Hematopoietic multipotent progenitor cell treated with erythropoietin and hydrocortisone succinate and interleukin-3 and kit ligand, for 17 days (in vitro differentiated cells): ENCODE data around the gene SORBS1.

Experiments
- DNase-seq: peaks from one replicate; pipeline ENCODE4 v3.0.0-alpha.2; 2015; ENCODE audit warnings: low spot score

Gene SORBS1

GRCh38 chr10:95561177-95561863, at the start of gene SORBS1:
Gene SORBS1, minus strand, starts transcription at chr10:95561371. Its CDS starts 120,236 bp downstream, at chr10:95441135.
- peak; percentile 96 for DNase-seq

GRCh38 chr10:95610727-95611126, 49.6 kb upstream of the SORBS1 start:
- no peak for DNase-seq

DNA sequence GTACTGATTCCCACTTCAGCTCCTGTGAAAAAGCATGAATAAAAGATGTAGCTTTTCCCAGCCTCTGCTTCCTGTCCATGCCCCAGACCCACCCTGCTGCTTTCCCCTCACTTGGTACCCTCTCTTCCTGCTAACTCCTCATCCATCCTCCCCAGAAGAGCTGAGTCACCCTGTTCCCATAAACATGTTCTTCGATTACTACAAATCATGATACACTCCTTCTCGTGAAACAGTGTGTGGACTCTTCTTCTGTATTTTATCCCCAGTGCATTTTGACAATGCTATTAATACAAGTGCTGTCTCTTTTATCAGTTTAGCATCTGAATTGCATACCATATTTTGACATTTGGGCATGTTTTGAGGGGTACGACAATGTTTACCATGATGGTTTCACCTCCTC, 45.8 kb upstream of the SORBS1 start:
- no peak for DNase-seq

GRCh38 chr10:95605163-95605562, 44.0 kb upstream of the SORBS1 start:
- DNase-seq: no peak

DNA sequence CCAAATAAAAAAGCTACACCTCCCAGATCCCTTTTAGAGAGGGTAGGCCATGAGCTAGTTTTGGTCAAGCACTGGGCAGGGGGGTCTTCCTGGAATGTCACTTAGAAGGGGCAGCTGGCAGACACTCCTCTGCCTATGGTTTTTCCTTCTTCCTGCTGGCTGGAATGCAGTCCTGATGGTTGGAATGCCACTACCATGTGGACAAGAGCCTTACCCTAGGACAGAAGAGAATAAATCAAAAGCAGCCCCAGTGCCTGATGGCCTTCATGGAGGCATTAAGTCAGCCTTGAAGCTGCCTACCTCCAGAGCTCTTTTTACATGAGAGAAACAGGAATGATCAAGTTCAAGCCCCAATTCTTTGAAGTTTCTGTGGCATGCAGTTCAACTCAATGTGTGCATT, 43.5 kb upstream of the SORBS1 start:
- no peak for DNase-seq

DNA sequence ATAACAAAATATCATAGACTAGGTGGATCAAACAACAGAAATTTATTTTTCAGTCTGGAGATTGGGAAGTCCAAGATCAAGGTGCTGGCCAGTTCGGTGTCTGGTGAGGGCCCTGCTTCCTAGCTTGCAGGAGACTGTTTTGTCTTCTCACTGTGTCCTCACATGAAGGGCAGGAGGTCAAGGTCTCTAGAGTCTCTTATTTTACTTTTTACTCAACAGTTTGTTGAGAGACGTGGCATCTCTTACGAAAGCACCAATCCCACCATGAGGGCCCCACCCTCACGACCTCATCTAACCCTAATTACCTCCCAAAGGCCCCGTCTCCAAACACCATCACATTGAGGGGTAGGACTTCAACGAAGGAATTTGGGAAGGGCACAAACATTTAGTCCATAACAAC, 41.2 kb upstream of the SORBS1 start:
- no peak for DNase-seq

DNA sequence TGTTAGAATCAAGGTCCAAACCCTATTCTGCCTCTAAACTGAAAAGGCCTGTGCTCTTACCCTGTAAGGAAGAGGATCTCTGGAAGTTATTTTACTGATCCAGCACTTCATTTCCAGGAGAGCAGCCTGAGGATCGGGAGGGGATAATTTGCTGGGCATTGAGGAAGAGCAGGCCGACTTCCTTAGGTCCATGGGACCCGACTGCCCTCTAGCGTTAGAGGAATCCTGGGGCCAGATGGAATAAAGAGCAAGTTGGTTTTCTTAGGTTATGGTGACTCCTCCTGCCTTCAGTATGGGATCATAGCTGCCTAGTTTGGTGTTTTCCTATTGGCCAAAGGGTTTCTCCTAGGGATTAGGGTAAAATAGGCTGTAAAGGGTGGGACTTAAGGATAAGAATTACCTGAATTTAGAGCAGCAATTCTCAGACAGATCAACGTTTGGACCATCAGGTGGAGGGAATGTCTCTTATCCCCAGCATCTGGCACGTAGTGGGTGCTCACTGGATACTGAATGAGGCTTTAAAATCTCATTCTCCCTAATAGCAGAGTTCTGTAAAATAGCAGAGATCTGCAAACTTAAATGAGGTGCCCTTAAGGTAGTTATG, 40.0 kb upstream of the SORBS1 start:
- peak; percentile 90 for DNase-seq

GRCh38 chr10:95600158-95600557, 39.0 kb upstream of the SORBS1 start:
- DNase-seq: no peak

DNA sequence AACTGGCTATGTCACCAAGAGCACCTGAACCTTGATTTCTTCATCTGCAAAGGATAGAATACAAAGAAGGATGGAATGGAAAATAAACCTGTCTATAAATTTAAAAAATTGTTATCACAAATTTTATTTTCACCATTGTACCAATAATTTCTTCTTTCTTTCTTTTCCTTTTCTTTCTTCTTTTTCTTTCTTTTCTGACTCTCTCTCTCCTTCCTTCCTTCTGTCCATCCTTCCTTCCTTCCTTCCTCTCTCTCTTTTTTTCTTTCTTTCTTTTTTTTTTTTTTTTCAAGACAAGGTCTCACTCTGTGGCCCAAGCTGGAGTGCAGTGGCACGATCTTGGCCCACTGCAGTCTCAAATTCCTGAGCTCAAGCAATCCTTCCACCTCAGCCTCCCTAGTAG, 36.6 kb upstream of the SORBS1 start:
- no peak for DNase-seq

GRCh38 chr10:95588025-95588424, 26.9 kb upstream of the SORBS1 start:
- peak; percentile 72 for DNase-seq

DNA sequence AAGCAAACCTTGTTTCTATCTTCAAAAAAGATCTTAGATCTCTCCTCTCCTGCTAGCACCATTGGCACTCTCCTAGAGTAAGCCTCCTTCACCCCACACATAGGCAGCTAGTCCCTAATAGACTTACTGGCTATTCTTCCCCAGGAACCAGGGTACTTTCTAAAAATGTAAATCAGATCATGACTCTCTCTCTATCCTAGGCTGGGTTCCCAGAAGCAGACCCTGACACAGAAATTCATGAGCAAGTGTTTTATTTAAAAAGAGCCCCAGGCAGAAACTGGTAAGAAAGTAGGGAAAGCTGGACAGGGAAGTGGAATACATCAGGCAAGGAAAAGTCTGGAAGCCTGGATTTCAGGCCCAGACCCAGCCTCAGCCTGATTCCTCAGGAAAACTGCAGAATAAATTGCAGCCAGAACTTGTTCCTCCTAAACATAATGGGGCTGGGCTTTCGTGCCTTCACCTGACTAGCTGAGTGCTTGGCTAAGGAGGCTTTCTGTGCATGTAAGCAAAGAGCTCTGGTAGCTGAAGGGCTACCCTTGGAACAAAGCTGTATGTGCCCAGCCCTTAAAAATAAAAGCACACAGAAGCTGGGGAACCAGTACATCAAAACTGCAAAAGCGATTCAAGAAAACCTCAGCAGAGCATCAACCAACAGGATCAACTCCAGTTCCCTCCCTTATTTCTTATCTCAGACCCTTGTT, 18.8 kb upstream of the SORBS1 start:
- DNase-seq: no peak

- no peak for DNase-seq
Measured at GRCh38 chr10:95579292-95579691, 18.1 kb upstream of the SORBS1 start.

DNA sequence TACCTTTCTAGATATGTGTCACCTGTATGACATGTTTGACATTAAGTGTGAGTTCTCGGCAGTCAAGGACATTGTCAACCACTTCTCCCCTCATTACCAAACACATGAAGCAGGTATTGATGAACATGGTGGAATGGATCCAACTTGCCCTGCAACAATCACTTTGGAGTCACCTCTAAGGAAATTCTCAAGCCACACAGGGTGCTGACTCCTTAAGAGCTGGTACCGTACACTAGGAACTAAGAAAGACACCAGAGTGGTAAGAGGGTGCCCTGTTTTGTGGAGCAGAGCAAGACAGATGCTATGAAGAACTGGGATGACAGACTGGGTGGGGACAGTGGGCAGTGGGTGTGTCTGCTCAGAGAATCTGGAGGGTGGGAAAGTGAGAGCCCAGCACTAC, 17.4 kb upstream of the SORBS1 start:
- no peak for DNase-seq

GRCh38 chr10:95574649-95575365, 13.6 kb upstream of the SORBS1 start:
- DNase-seq: no peak

DNA sequence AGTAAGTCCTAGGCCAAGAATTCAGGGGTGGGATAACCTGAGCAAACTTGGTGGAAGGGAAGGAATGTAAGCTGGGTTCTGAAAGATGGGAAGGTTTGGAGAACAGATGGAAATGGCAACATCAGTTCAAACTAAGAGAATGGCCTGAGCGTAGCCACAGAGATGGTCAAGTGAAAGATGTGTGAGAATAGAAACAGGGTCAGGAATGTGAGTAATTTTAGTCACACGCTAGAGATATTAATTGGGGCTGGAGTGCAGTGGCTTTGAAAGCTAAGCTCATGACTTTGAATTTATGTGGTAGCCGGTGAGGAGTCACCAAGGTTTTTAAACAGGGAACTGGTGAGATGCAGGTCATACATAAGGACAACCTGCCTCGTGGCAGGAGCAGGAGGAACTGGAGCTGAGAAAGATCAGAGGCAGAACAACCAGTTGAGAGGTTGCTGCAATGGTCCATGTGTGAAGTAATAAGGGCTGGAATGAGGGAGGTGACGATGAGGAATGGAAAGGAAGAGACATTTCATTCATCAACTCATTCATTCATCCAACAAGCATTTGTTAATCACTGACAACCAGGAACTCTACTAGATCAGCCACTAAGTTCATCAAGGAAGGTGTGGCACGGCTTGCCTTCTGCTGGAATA, 12.9 kb upstream of the SORBS1 start:
- no peak for DNase-seq

- DNase-seq: no peak
Measured at GRCh38 chr10:95573527-95573926, 12.4 kb upstream of the SORBS1 start.

DNA sequence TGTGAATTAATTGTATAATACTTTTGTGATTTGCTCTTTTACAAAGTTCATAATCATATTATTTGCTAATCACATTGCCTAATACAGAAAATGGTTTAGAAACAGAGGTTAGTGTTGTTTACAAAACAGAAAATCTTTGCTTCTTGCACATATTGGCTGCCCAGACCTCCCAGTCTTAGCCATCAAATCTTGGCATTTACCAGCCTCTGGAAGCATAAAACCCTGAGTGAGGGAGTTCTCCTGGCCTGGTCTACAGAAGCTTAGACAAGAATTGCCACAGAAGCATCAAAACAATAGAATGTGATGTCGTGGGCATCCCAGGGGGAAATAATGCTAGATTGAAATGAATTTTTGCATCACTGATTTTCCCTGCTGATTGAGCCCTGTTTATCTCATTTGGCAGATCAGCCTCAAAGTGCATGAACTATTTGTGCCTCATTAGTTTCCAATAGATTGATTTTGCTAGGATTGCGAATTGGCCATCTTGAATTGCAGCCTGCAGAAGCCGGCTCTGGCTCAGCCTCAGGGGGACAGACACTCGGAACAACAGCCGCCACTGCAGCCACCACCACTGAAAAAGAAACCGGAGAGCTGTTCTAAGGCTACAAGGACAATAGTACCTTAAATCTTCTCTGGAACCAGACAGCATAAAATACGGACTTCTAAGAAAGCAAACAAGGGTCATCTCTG, 11.1 kb upstream of the SORBS1 start:
- no peak for DNase-seq

GRCh38 chr10:95571390-95571789, 10.2 kb upstream of the SORBS1 start:
- DNase-seq: no peak

GRCh38 chr10:95569368-95569767, 8.2 kb upstream of the SORBS1 start:
- DNase-seq: no peak

- no peak for DNase-seq
Measured at GRCh38 chr10:95567903-95568630, 6.9 kb upstream of the SORBS1 start.

GRCh38 chr10:95566136-95566535, 5.0 kb upstream of the SORBS1 start:
- DNase-seq: no peak
